Kasumi-1 (cell line): ENCODE measurements around the gene KIAA0232.

Experiments used
- DNase-seq, 2 experiments: peaks; one replicate each; lab custom pipeline; 2025; lab: John Stamatoyannopoulos, UW

Gene KIAA0232, protein sequence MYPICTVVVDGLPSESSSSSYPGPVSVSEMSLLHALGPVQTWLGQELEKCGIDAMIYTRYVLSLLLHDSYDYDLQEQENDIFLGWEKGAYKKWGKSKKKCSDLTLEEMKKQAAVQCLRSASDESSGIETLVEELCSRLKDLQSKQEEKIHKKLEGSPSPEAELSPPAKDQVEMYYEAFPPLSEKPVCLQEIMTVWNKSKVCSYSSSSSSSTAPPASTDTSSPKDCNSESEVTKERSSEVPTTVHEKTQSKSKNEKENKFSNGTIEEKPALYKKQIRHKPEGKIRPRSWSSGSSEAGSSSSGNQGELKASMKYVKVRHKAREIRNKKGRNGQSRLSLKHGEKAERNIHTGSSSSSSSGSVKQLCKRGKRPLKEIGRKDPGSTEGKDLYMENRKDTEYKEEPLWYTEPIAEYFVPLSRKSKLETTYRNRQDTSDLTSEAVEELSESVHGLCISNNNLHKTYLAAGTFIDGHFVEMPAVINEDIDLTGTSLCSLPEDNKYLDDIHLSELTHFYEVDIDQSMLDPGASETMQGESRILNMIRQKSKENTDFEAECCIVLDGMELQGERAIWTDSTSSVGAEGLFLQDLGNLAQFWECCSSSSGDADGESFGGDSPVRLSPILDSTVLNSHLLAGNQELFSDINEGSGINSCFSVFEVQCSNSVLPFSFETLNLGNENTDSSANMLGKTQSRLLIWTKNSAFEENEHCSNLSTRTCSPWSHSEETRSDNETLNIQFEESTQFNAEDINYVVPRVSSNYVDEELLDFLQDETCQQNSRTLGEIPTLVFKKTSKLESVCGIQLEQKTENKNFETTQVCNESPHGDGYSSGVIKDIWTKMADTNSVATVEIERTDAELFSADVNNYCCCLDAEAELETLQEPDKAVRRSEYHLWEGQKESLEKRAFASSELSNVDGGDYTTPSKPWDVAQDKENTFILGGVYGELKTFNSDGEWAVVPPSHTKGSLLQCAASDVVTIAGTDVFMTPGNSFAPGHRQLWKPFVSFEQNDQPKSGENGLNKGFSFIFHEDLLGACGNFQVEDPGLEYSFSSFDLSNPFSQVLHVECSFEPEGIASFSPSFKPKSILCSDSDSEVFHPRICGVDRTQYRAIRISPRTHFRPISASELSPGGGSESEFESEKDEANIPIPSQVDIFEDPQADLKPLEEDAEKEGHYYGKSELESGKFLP (N-terminal part only)

DNA sequence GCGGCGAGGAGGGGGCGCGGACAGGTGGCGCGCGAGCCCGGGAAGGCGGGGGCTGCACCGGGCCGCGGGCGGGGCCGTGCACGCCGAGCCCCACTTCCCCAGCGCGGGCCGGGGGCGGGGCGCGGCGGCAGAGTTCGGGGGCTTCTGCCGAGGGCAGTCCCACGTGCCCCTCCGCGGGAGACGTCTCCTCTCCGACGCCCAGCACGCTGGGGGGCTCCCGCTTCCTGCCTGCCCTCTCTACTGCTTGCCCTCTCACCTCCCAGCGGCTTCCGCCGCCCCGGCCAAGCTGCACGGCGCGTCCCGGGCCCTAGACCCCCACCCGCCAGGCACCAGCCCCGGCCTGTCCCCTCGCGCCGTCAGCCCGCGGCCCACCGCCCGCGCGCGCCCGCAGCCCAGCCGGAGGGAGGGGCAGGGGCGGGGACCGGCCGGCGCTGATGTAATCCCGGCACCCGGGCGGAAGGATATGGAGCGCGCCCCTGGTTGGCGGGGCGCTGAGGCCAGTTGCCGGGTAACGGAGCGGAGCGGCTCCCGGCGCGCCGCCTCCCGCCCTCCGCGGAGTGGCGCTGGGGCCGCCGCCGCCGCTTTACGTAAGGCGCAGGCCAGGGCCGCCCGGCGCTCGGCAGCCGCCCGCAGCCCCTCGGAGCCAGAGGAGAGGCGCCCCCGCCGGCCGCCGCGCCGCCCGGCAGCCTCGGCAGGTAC is at the start of gene KIAA0232:
Gene KIAA0232 (plus strand): TSS at position 581 of the 699 bp plus-strand sequence. CDS start 41,727 bp downstream, outside the sequence.
- peak; percentile 62 to 78 for DNase-seq

DNA sequence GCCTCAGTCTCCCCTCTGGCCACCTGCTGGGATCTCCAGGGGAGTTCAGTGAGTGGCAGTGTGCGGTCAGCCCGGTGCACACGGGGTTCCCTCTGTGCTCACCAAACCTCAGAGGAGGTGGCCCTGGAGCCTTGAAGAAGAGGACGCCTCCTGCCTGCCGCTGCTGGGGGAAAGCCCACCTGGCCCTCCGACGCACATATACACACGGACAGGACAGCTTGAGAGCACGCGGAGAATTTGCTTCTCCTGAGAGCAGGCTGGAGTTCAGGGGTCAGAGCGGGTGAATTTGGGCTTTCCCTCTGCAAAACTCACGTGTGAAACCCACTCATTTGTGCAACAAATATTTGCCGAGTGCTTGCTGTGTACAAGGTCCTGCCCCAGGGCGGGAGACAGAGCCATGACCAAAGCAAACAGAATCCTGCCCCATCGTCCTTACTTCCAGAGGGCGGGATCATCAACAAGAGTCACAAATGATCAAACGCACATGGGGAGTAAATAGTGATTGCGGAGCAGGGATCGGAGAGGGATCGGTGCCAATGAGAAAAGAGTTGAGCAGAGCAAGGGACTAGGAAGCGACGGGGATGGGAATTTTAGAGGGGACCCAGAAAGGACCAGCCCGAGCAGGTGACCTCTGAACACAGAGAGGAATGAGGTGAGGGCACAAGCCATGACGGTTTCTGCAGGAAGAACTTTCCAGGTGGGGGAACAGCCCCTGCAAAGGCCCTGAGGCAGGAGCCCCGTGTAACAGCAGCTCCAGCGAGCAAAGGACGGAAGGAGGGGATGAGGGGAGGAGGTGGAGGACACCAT is 49.0 kb upstream of the KIAA0232 start:
- no peak for DNase-seq

DNA sequence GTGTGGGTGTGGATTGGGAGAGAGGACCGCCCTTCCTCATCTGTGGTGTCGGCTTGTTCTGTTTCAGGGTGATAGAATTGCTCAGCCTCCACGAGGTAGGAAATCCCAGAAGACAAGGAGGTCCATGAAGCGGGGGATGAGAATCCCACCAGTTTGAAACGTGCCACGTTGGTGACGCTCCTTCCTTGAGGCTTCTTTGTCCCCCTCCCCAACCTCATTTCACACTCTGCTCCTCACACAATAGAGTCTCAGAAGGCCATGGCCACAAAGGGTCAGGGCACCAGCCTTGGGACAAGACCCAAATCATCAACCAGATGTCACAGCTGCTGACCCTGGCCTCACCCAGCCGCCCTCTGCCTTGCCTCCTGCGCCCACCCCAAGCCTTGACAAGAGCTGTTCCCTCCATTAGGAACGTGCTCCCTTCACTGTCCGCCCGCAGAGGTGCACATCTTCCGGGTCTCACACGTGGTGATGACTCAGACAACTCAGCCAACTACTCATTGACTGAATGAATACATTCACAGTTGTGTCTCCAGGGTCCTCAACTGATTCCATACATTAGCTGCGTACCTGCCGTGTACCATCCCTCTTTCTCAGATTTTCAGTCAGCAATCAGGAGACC is 48.3 kb upstream of the KIAA0232 start:
- no peak for DNase-seq

DNA sequence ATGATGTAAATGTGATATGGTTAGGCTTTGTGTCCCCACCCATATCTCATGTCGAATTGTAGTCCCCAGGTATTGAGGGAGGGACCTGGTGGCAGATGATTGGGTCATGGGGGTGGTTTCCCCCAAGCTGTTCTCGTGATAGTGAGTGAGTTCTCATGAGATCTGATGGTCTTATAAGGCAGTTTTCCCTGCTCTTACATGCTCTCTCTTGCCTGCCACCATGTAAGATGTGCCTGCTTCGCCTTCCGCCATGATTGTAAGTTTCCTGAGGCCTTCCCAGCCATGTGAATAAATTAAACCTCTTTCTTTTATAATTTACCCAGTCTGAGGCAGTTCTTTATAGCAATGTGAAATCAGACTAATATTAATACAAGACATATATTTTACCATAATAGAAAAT is 42.6 kb upstream of the KIAA0232 start:
- DNase-seq, result no peak

DNA sequence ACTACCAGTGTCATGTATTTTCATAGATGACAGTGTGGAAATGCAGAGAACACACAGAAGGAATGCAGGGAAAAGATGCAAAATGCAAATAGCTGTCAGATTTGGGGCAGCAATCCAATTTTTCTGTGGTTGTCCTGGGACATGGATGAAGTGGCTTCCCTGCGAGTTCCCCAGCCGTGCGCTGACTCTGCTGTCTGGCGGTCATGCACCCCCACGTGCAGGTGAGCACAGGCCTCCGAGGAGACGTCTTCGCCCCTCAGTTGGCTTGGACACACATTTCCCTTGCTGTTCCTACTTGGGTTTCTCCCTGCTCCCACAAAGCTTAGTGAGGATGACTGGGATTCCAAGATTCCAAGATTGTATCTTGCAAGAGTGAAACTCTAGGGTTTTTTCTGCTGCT is 42.2 kb upstream of the KIAA0232 start:
- DNase-seq, result no peak

DNA sequence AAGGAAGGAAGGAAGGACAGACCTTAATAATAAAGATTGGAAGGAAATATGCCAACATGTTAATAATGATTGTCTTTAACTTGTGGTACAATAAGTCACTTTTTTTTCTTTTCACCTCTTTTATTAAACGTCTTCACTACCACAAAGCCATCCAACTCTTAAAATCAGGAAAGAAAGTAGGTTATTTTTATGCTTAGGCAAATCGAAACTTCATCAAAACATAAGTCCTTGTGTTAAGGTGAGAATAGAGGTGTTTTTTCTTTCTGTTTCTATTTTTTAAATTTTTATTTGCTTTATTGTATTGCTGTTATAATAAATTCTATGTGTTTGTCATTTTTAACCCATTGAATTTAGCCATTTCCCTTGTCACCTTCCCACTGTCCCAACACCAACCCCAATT is 40.0 kb upstream of the KIAA0232 start:
- DNase-seq, result no peak

DNA sequence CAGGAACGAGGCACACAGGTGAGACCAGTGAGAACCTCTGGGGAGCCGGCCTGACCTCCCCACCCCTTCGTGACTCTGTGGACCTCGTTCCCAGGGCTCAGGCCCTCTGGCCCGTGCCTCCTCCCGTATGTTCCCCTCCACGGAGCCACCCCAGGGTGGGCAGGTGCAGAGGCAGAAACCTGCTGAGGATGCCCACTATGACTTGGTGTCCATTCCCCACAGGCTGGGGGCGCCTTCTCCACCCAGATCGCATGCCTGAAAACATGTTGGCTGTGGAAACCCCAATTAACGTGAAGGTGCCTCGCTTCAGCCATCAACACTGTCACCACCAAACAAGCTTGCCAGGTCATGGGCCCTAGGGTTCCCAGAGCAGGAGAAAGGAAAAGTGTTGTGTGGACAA is 39.5 kb upstream of the KIAA0232 start:
- no peak for DNase-seq

DNA sequence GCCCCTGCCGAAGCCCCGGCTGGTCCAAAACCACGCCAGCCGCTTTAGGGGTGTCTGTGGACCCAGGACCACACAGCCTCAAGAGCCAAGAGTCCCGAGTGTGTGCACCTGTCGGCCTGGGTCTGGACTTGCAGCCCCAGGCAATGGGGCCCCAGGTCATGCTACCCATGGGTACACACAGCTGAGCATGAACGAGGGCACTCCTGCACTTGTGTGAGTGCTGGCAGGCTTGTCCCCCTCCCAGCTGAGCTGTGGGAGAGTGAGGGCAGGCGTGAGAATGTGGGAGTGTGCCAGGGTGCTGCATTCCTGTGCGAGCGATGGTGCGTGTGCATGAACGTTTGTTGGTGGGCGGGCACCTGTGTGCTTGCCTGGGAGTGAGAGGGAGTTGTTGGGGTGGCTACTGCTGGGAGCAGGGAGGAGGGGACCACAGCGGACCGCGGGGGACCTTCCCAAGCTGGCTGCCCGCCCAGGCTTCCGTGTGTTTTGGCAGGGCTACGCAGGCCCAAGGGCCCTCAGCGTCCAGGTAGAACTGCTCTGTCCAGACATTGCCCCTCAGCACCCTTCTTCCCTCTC is 35.7 kb upstream of the KIAA0232 start:
- DNase-seq, result no peak

DNA sequence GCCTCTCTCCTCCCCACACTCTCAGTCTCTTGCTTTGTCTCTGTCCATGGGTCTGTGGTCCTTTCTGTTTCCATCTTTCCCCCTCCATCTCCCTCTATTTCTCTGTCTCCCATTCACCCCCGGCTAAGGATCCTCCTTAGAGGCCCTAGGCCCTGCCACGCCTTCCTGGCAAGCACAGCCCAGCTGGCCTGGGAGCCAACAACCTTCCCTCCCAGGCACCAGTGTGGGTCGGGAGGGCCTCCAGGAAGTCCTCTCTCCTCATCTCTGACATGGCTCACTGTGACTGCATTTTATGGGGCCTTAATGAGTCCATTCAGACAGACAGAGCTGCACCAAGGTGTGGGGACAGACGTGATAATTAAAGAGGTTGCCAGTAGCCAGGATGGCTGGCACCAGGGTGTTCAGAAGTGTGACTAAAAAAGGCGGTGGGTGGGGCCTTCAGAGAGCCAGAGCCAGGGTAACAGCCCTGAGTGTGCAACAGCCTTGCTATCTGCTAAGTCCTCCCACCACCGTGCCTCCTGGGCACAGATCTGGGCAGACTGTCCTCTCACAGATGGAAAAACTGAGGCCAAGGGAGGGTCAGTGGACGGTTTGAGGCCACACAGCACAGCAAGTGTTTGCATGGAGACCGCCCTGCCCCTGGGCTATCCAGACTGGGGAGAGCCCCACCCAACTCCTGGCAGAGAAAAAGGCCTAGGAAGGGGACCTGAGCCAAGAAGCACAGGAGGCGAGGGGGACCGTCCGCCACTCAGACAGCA is 35.1 kb upstream of the KIAA0232 start:
- DNase-seq, result no peak

DNA sequence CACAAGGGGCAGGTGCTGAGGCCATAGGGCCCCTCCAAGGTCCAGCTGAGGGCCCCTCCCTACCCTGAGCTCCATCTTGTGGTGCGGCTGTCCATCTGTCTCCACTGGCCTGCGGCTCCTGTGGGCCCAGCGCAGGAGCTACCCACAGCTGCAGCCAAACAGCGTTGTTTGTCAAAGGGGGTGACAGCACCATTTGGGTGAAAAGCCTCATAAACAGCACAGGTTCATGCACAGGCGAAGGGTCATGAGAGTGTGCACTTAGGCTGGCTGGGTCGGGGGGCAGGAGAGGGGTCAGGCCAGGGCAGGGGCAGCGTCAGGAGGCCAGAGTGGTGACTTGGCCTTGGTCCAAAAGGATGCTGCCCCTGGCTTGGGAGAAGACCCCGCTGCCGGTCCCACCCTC is 34.2 kb upstream of the KIAA0232 start:
- no peak for DNase-seq

DNA sequence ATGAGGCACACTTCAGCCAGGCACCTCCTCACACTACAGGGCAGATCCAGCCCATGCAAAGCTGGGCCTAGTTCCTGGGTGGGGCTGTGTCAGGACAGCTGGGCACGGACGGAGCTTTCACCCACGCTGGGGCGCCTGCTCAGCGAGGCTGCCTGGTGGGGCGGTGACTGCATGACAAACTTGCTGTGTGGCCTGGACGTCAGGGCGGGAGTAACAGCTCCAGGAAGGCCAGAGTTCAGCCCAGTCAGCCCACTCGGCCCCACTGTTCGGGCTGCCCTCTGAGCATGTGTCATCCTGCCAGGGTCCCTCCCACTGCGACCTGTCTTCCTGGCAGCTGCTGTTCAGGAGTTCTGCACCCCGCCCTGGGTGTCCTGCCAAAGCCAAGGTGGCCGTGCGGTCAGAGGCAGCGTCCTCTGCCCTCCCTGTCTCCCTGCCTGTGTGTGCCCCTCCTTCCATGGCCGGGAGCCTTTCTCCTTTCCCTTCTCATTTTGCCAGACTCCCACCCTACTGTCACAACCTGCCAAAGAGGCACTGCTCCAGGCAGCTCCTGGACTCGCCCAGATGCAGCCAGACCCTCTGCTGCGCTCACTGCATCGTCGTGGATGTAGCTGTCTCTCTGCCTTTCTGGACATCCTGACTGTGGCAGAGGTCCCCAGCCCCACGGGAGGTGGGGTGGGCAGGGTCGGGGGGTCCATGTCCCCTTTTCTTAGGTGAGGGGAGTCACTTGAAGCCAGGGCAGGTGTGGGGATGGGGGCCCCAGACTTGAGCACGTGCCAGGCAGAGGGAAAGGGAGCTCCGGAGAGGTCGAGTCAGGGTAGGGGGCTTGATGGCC is 33.0 kb upstream of the KIAA0232 start:
- no peak for DNase-seq

DNA sequence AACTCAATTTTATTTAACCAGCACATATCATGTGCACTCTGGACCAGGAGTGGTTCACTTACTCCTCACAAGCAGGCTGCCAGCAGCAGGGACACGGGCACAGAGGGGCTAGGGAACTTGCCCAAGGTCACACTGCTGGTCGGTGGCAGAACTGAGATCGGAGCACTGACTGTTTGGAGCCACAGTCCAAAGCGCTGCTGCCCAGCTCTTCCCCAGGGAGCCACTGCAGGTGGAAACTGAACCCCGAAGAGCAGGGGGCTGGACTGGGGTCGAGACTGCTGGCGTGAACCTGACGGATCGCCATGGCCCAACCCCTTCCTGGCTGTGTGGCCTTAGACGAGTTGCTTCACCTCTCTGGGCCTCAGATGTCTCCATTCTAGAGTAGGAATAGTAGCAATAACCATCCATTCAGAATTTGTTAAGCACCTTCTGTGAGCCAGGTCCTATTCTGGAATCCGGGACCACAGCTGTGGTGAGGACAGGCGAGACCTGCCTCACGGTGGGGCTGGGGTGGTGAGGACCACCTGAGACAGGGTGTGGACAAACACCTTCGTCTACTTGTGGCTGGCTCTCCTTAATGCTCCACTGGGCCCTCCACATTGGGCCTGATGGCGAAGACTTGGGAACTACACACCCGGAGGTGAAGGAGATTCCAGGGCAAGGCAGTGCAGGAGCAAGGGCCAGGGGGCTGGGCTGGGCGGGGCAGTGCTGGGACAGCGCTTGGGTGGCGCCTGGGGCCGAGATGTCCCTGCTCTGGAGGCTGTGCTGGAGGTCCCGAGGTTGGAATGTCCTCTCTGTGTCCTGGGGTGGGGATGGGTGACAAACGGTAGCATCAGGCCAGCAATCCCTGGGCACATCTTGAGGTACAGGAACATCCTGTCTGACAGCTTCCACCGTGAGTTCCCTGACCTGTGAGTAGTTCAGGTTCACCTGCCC is 32.0 kb upstream of the KIAA0232 start:
- DNase-seq, result no peak

DNA sequence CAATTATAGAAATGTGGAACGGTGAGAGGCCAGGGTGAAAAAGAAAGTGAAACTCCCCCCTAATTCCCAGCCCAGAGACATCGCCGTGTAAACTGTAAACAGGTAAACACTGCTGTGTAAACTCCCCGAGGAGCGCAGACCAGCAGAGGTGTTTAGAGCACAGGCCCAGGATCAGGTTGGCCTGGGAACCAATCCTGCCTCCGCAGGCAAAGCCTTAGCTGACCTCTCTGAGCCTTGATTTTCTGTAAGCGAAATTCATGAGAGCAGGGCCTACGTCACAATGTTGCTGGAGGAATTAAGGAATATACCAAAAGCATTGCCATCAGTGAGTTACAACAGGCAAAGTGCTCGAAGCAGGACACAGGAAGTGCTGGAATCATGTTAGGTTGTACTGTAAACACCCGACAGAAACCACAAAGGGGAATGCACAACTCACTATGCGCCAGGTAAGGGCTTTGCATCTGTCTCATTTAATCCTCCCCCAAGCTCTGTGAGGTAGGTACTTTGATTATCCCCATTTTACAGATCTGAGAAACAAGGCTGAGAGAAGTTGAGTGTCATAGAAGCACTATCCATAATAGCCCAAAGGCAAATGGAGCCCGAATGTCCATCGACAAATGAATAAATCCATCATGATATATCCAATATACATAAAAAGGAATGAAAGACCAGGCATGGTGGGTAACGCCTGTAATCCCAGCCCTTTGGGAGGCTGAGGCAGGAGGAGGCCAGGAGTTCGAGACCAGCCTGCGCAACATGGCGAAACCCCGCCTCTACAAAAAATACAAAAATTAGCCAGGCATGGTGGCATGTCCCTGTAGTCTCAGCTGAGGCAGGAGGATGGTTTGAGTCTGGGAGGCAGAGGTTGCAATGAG is 30.7 kb upstream of the KIAA0232 start:
- no peak for DNase-seq

DNA sequence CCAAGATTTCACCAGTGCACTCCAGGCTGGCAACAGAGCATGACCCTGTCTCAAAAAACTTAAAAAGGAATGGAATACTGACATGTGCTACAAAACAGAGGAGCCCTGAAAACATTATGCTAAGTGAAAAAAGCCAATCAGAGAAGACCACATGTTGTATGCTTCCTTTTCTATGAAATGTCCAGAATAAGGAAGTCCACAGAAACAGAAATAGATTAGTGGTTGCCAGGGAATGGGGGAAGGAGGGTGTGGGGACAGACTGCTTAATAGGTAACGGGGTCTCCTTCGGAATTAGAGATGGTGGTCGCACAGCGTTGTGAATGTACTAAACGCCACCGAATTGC is 30.1 kb upstream of the KIAA0232 start:
- DNase-seq, result peak; percentile 70 to 73

DNA sequence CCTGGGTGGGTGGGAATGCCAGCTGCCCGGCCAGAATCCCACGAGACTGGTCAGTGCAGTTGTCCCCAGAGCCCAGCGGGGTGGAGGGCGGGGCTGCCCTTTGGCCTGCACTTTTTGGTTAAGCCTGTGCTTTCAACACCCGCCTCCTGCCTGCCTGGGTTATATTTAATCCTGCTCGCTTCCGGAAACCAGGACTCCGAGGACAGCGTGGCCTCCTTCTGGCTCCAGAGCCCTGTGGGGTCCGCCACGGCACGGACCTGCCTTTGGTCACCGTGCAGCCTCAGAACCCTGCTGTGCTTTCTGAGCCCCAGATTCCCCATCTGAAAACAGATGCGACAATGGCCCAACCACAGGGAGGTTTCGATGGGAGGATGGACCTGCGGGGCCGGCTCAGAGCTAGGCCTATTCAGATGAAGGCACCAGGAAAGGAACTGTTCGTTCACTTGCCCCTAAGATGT is 29.4 kb upstream of the KIAA0232 start:
- DNase-seq, result no peak

DNA sequence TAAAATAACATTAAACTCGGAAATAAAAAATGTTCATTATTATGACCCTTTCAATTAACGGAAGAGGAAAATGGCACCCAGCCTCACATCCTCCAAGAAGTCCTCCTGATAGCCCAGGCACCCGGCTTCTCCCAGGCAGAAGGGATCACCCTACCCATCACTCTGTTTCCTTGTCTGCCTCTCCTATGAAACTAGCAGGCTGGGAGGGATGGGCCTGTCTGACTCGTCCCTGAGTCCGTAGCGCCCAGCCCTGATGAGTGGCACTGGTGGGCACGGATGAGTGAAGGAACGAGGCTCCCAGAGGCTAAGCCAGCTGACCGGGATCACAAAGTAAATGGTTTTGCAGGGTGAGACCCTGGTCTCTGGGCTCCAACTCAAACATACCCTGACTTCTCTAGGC is 28.6 kb upstream of the KIAA0232 start:
- no peak for DNase-seq
